Measurements from ENCODE around the gene HMGXB4. TPM values are rescaled to one million over a fixed set of nuclear protein-coding genes. Genes with fewer than 3 reads are reported as not detected.

Gene HMGXB4
- total RNA-seq, 1 donor from 2014 or later, result 19.5 TPM

Other genes starting within 250 kb of the HMGXB4 start
- not detected in 2 replicates for gene ISX, start 191.3 kb upstream of the HMGXB4 start, total RNA-seq
- 15.1 and 23.6 TPM in 2 replicates for gene TOM1, start 42.4 kb downstream of the HMGXB4 start, total RNA-seq
- 46.6 and 97.1 TPM in 2 replicates for gene HMOX1, start 123.6 kb downstream of the HMGXB4 start, total RNA-seq
- 11.4 and 43.6 TPM in 2 replicates for gene MCM5, start 142.6 kb downstream of the HMGXB4 start, total RNA-seq

All from renal cortical epithelial cell (primary cell).